ENCODE data around the gene NR2C1.
A peak's percentile ranks its signal among the peaks of the same experiment; 100 is the strongest.
"Not testable (repeated sequence)": the region's sequence is repeated elsewhere in the genome, so short reads cannot be mapped to it uniquely, and the experiment has no call there.

The NR2C1 gene

GRCh38 chr12:94987076-94987669, 86.2 kb downstream of the NR2C1 start:
- Histone ChIP-seq H3K4me3 (ENCODE audit: low read depth, low read length) (no peak overlapping the region), H3K27me3 (replicated peaks) (no peaks in the 10 kb centered on the region), H3K36me3 (replicated peaks) (no peaks in the 10 kb centered on the region), H3K27ac (no peak overlapping the region)
- TF ChIP-seq CTCF (IDR thresholded peaks at IDR 0.05; ENCODE audit: low read depth, low read length, missing control alignments): no peak
- in situ Hi-C loops (cut with HindIII; ENCODE audit: low pct_ligation_motif_present, low sequenced_read_pairs): no loop called here
- no peak for DNase-seq

GRCh38 chr12:94985099-94985498, 88.3 kb downstream of the NR2C1 start:
- H3K36me3 ChIP-seq (replicated peaks); DNase-seq; H3K4me3 ChIP-seq (ENCODE audit: low read depth, low read length); H3K27me3 ChIP-seq (replicated peaks); in situ Hi-C loops (cut with HindIII; ENCODE audit: low pct_ligation_motif_present, low sequenced_read_pairs): not testable (repeated sequence)
- peak overlapping the region; percentile 88 for H3K27ac ChIP-seq

DNA sequence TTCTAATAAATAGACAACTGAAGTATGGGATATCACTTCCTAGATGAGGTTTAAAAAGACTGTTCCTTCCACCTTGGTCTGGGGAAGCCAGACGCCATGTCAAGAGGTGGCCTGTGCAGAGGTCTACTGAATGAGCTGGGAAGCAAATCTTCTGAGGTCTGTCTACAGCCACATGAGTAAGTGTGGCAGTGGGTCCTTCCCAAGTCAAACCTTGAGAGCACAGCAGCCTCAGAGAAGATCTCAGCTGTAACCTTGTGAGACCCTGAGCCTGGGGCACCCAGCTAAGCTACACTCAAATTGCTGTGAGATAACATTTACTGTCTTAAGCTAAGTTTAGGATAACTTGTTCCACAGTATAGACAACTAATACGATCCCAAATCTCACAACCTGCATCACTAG, 90.1 kb downstream of the NR2C1 start:
- peak; percentile 8 for DNase-seq
- Histone ChIP-seq H3K27me3 (replicated peaks) (no peaks in the 10 kb centered on the region), H3K27ac (peak overlapping the region; percentile 88), H3K36me3 (replicated peaks) (no peaks in the 10 kb centered on the region), H3K4me3 (ENCODE audit: low read depth, low read length) (no peak overlapping the region)
- no peak for TF ChIP-seq CTCF (IDR thresholded peaks at IDR 0.05; ENCODE audit: low read depth, low read length, missing control alignments)
- in situ Hi-C loops (cut with HindIII; ENCODE audit: low pct_ligation_motif_present, low sequenced_read_pairs): no loop called here

GRCh38 chr12:94982456-94982855, 91.0 kb downstream of the NR2C1 start:
- Histone ChIP-seq H3K36me3 (replicated peaks) (no peaks in the 10 kb centered on the region), H3K27me3 (replicated peaks) (no peaks in the 10 kb centered on the region), H3K27ac (no peak overlapping the region), H3K4me3 (ENCODE audit: low read depth, low read length) (no peak overlapping the region)
- TF ChIP-seq CTCF (IDR thresholded peaks at IDR 0.05; ENCODE audit: low read depth, low read length, missing control alignments): no peak
- in situ Hi-C loops (cut with HindIII; ENCODE audit: low pct_ligation_motif_present, low sequenced_read_pairs): no loop called here
- no peak for DNase-seq

- in situ Hi-C loops (cut with HindIII; ENCODE audit: low pct_ligation_motif_present, low sequenced_read_pairs): no loop called here
- Histone ChIP-seq H3K27me3 (replicated peaks) (no peaks in the 10 kb centered on the region), H3K4me3 (ENCODE audit: low read depth, low read length) (no peak overlapping the region), H3K36me3 (replicated peaks) (no peaks in the 10 kb centered on the region), H3K27ac (no peak overlapping the region)
- peak; percentile 34 for TF ChIP-seq CTCF (IDR thresholded peaks at IDR 0.05; ENCODE audit: low read depth, low read length, missing control alignments)
- DNase-seq: no peak
Measured at GRCh38 chr12:94980577-94980976, 92.8 kb downstream of the NR2C1 start.

DNA sequence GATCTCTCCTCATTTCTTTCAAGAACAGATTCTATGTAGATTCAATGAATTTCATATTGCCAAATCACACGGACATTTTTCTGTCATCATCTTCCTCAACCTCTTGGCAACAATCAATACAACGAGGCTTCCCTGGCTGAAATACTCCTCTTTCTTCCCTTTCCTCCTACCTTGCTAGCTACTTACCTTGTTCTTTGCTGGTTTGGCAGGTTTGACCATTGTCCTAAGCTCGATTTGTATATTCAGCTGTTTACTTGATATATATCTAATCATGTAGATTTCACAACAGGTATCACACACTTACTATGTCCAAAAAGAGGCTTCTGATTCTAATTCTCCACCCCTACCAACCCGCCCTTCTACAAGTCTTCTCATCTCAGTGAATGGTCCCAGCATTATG, 93.5 kb downstream of the NR2C1 start:
- Histone ChIP-seq H3K36me3 (replicated peaks) (no peaks in the 10 kb centered on the region), H3K27me3 (replicated peaks) (no peaks in the 10 kb centered on the region), H3K27ac (no peak overlapping the region), H3K4me3 (ENCODE audit: low read depth, low read length) (no peak overlapping the region)
- TF ChIP-seq CTCF (IDR thresholded peaks at IDR 0.05; ENCODE audit: low read depth, low read length, missing control alignments): no peak
- in situ Hi-C loops (cut with HindIII; ENCODE audit: low pct_ligation_motif_present, low sequenced_read_pairs): no loop called here
- DNase-seq: no peak
